Heart right ventricle (tissue), 16 donors: Measurements from ENCODE around the gene TIGD2. TPM values are rescaled to one million over a fixed set of nuclear protein-coding genes. Genes with fewer than 3 reads are reported as not detected.

Experiments
- ATAC-seq, 8 donors: fragments of 200-7000 bp; cut with Tn5 transposase; one replicate each; pipeline ENCODE4 v1.9.1; 2020; ENCODE audit warnings: mild to moderate bottlenecking in 8 of 8, moderate library complexity in 8 of 8, moderate number of reproducible peaks in 1 of 8
- DNase-seq, 2 donors: peaks; one replicate each; pipeline ENCODE4 v3.0.0-alpha.2; 2020
- H3K27ac ChIP-seq, 10 donors: fragments of 200-600 bp; sonication (generic) in 2 of 10; one replicate each; pipeline versions ENCODE4 v1.5.0 to v1.8.0; 2020 to 2022; ENCODE audit warnings: mild to moderate bottlenecking in 3 of 10
- H3K27me3 ChIP-seq, 7 donors: fragments of 200-600 bp; one replicate each; pipeline ENCODE4 v1.8.0; 2021 to 2022; ENCODE audit warnings: mild to moderate bottlenecking in 2 of 7
- H3K36me3 ChIP-seq, 9 donors: fragments of 200-600 bp; sonication (generic) in 1 of 9; one replicate each; pipeline versions ENCODE4 v1.5.0 to v1.8.0; 2020 to 2022; ENCODE audit warnings: mild to moderate bottlenecking in 2 of 9
- H3K4me1 ChIP-seq, 9 donors: fragments of 200-600 bp; sonication (generic) in 1 of 9; one replicate each; pipeline versions ENCODE4 v1.5.0 to v1.8.0; 2020 to 2022; ENCODE audit warnings: mild to moderate bottlenecking in 4 of 9
- H3K4me3 ChIP-seq, 10 donors: fragments of 200-600 bp; sonication (generic) in 2 of 10; one replicate each; pipeline versions ENCODE4 v1.5.0 to v1.8.0; 2020 to 2022; ENCODE audit warnings: mild to moderate bottlenecking in 7 of 10, moderate library complexity in 2 of 10
- H3K9me3 ChIP-seq, 11 donors: fragments of 200-600 bp in 10 of 11; sonication (generic) in 2 of 11; one replicate each; pipeline versions ENCODE4 v1.5.0 to v1.8.0; 2013 to 2022; ENCODE audit warnings: mild to moderate bottlenecking in 2 of 11, control low read depth in 1 of 11, moderate library complexity in 1 of 11
- CTCF ChIP-seq, 9 donors: fragments of 200-600 bp; sonication (generic) in 2 of 9; IDR thresholded peaks; one replicate each; pipeline versions ENCODE4 v1.5.0 to v1.8.0; 2021 to 2022; ENCODE audit warnings: antibody characterized with exemption in 9 of 9, mild to moderate bottlenecking in 5 of 9, moderate library complexity in 1 of 9
- WGBS, 2 donors: extraction: QIAGEN DNeasy Blood & Tissue Kit; methylation state at CpG; one replicate each; pipeline ENCODE4 v1.1.7; 2013; ENCODE audit warnings: inconsistent platforms in 1 of 2; 5-methylcytosine and 5-hydroxymethylcytosine counted together
- intact Hi-C, 10 donors: fragments of 100-400 bp; cut with DNase I; formaldehyde crosslinking; loops; one replicate each; pipeline versions ENCODE4 v1.11.1 to v1.14.2; 2022
- polyA plus RNA-seq, 2 donors: library from polyadenylated mRNA; stranded (reverse); fragments of 200-250 nt; gene quantifications; one replicate each; pipeline ENCODE4 v1.2.3, GENCODE V29; 2013
- total RNA-seq, 10 donors: library from RNA; stranded (reverse); fragmentation: NEBNext Ultra II Directional in 3 of 10; extraction: Animal tissue kit (Norgen Biotek cat#: 25700) in 3 of 10; gene quantifications; one replicate each; pipeline versions ENCODE4 v1.2.1 to v1.2.4, GENCODE V29; 2021 to 2023
- donor health status: Arrhythmogenic right ventricular cardiomyopathy.
- donor health status: ischemic (EF 13 %, LVEDD 7.1; RV severe dilation, severe dysfunction).
- donor health status: healthy with polysubstance abuse.
- donor health status: DM: no; HTN: yes; CAD: no.
- donor health status: DM: no; HTN: no; CAD: no.
- donor health status: ischemic (EF 25% LVEDD 6.9; RV normal size, moderate dysfunction).
- donor health status: ischemic (EF 25% LVEDD 5.7; RV mildly dilated, moderate dysfunction).
- donor health status: healthy.
- donor health status: DM: yes; HTN: yes; CAD: no.
- donor health status: Ischemic cardiomyopathy.
- donor health status: ischemic (EF 35%, LVEDD 5.7; RV mildly dilated, moderate dysfunction).
- donor health status: nonischemic (EF 11% LVEDD 7.7; RV severe dilation, severe dysfunction).
- donor health status: DM: yes; HTN: yes; CAD: no.
- donor health status: PGD.
- donor health status: ischemic (EF 29% LVEDD 5.4; RV normal size, mild dysfunction).
- donor health status: nonischemic (EF 23%, LVEDD 6.1; RV moderate dilation, normal function).

Gene TIGD2
- total and polyA plus RNA-seq, 12 donors: 1.2 to 2.8 (median 1.9) TPM

- Histone ChIP-seq H3K27me3 (no peaks in the 10 kb centered on the region), H3K36me3 (no peaks in the 10 kb centered on the region), H3K9me3 (no peaks in the 10 kb centered on the region), H3K4me1 (no peaks in the 10 kb centered on the region), H3K27ac (no peak overlapping the region), H3K4me3 (no peak overlapping the region)
- WGBS, 2 donors: 88 to 92% methylated on average over 11 of the region's 11 CpGs
- intact Hi-C loops: no loop called here
- ATAC-seq (no peak), DNase-seq (no peak)
- TF ChIP-seq CTCF (IDR thresholded peaks at IDR 0.05): no peak
Measured at GRCh38 chr4:89101256-89102161, 9.8 kb upstream of the TIGD2 start.

- no peaks in the 10 kb centered on the region for H3K36me3 ChIP-seq
- no peak for DNase-seq
- no peak for TF ChIP-seq CTCF (IDR thresholded peaks at IDR 0.05)
- peaks cover 0 to 11% (median 7%) of the 10 kb centered on the region in 9 donors for H3K4me1 ChIP-seq
- H3K27me3 ChIP-seq: peaks cover 0 to 13% (median 0%) of the 10 kb centered on the region in 7 donors
- H3K9me3 ChIP-seq: no peaks in the 10 kb centered on the region
- no peak for ATAC-seq
- whole genome bisulfite sequencing, 2 donors: 69 to 87% methylated on average over 6 of the region's 6 CpGs
- intact Hi-C loops: no loop called here
- no peak overlapping the region for H3K27ac ChIP-seq
- H3K4me3 ChIP-seq: no peak overlapping the region
Measured at GRCh38 chr4:89105726-89106125, 5.6 kb upstream of the TIGD2 start.

- ATAC-seq: no peak
- TF ChIP-seq CTCF (IDR thresholded peaks at IDR 0.05): no peak
- WGBS, 2 donors: 83 to 85% methylated on average over 4 of the region's 4 CpGs
- Histone ChIP-seq H3K9me3 (no peaks in the 10 kb centered on the region), H3K36me3 (no peaks in the 10 kb centered on the region), H3K4me3 (no peak overlapping the region), H3K4me1 (peaks cover 0 to 26% (median 14%) of the 10 kb centered on the region in 9 donors), H3K27me3 (peaks cover 0 to 15% (median 0%) of the 10 kb centered on the region in 7 donors), H3K27ac (no peak overlapping the region)
- intact Hi-C loops: no loop called here
- DNase-seq: no peak
Measured at GRCh38 chr4:89108091-89108490, 3.2 kb upstream of the TIGD2 start.

GRCh38 chr4:89109841-89110540 lies 1.3 kb upstream of the TIGD2 start:
- WGBS, 2 donors: 30 to 38% methylated on average over 10 of the region's 10 CpGs

More at GRCh38 chr4:89109841-89110540, 1.3 kb upstream of the TIGD2 start:
- Histone ChIP-seq H3K36me3 (no peaks in the 10 kb centered on the region), H3K27ac (no peak overlapping the region), H3K9me3 (peaks cover 0 to 6% (median 0%) of the 10 kb centered on the region in 11 donors), H3K4me1 (peaks cover 0 to 26% (median 14%) of the 10 kb centered on the region in 9 donors), H3K4me3 (peak overlapping the region; percentile 56 to 92 (median 73)), H3K27me3 (peaks cover 0 to 15% (median 0%) of the 10 kb centered on the region in 7 donors)
- DNase-seq: no peak
- no peak for TF ChIP-seq CTCF (IDR thresholded peaks at IDR 0.05)
- intact Hi-C loops: loop anchor here in 3 of 10 donors (2.0 to 10.0 kb wide), 2 partner anchors 53 to 295 kb away; partner anchors contain the start of gene FAM13A (in 1 of the 3)
- no peak for ATAC-seq
